Measurements from ENCODE around the gene ACTL7A. TPM values are rescaled to one million over a fixed set of nuclear protein-coding genes. Genes with fewer than 3 reads are reported as not detected.

The ACTL7A gene
- total and polyA plus RNA-seq, 4 donors, result 0.10 TPM; not detected in 3

GRCh38 chr9:108860354-108860753, 1.7 kb upstream of the ACTL7A start:
- no peak for TF ChIP-seq HNF4G (IDR thresholded peaks at IDR 0.05)
- no peak for TF ChIP-seq MAX (IDR thresholded peaks at IDR 0.05)
- no peak for TF ChIP-seq ZBTB33 (IDR thresholded peaks at IDR 0.05)
- no peak for TF ChIP-seq JUND (IDR thresholded peaks at IDR 0.05)
- no peak for TF ChIP-seq EGR1 (IDR thresholded peaks at IDR 0.05; ENCODE audit: low read depth in 2 of 2)
- no peak for TF ChIP-seq RXRA (IDR thresholded peaks at IDR 0.05)
- no peak for TF ChIP-seq NR2F2 (IDR thresholded peaks at IDR 0.05)
- no peak for TF ChIP-seq GABPA (IDR thresholded peaks at IDR 0.05 in 1 of 2, conservative IDR thresholded peaks at IDR 0.05 in 1 of 2)
- no peak for TF ChIP-seq SP1 (IDR thresholded peaks at IDR 0.05)
- TF ChIP-seq YY1 (IDR thresholded peaks at IDR 0.05), result no peak
- TF ChIP-seq REST (IDR thresholded peaks at IDR 0.05), result no peak
- no peak for TF ChIP-seq FOXA1 (IDR thresholded peaks at IDR 0.05)
- no peak for TF ChIP-seq FOXA2 (IDR thresholded peaks at IDR 0.05)
- no peak for TF ChIP-seq HNF4A (conservative IDR thresholded peaks at IDR 0.05)
- no peak for TF ChIP-seq RAD21 (IDR thresholded peaks at IDR 0.05)
- TF ChIP-seq, protein P1, sequence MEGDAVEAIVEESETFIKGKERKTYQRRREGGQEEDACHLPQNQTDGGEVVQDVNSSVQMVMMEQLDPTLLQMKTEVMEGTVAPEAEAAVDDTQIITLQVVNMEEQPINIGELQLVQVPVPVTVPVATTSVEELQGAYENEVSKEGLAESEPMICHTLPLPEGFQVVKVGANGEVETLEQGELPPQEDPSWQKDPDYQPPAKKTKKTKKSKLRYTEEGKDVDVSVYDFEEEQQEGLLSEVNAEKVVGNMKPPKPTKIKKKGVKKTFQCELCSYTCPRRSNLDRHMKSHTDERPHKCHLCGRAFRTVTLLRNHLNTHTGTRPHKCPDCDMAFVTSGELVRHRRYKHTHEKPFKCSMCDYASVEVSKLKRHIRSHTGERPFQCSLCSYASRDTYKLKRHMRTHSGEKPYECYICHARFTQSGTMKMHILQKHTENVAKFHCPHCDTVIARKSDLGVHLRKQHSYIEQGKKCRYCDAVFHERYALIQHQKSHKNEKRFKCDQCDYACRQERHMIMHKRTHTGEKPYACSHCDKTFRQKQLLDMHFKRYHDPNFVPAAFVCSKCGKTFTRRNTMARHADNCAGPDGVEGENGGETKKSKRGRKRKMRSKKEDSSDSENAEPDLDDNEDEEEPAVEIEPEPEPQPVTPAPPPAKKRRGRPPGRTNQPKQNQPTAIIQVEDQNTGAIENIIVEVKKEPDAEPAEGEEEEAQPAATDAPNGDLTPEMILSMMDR (IDR thresholded peaks at IDR 0.05; ENCODE audit: low read depth, low read length, missing input control), result no peak
- TF ChIP-seq TAF1 (conservative IDR thresholded peaks at IDR 0.05), result no peak
- Histone ChIP-seq H3K9ac (ENCODE audit: low read depth in 1 of 2, low read length in 2 of 2) (no peak overlapping the region), H3K27ac (ENCODE audit: low read depth in 1 of 2, low read length in 2 of 2) (no peak overlapping the region), H3K4me1 (ENCODE audit: control insufficient read depth in 4 of 4, insufficient read depth in 4 of 4, low read length in 3 of 4) (no peaks in the 10 kb centered on the region), H3K9me3 (ENCODE audit: control insufficient read depth in 4 of 4, low read length in 3 of 4) (no peaks in the 10 kb centered on the region), H3K27me3 (ENCODE audit: control insufficient read depth in 4 of 4, insufficient read depth in 4 of 4, low read length in 3 of 4) (no peaks in the 10 kb centered on the region), H3K36me3 (ENCODE audit: control insufficient read depth in 4 of 4, insufficient read depth in 3 of 4, low read depth in 1 of 4, low read length in 3 of 4) (no peaks in the 10 kb centered on the region), H3K4me3 (ENCODE audit: low read depth in 1 of 3, low read length in 3 of 3) (no peak overlapping the region)
- 92% methylated on average over 4 of the region's 4 CpGs for WGBS
- DNase-seq (ENCODE audit: low spot score), result no peak

GRCh38 chr9:108860764-108861163, 1.3 kb upstream of the ACTL7A start:
- Histone ChIP-seq H3K36me3 (ENCODE audit: control insufficient read depth in 4 of 4, insufficient read depth in 3 of 4, low read depth in 1 of 4, low read length in 3 of 4) (no peaks in the 10 kb centered on the region), H3K4me1 (ENCODE audit: control insufficient read depth in 4 of 4, insufficient read depth in 4 of 4, low read length in 3 of 4) (no peaks in the 10 kb centered on the region), H3K9ac (ENCODE audit: low read depth in 1 of 2, low read length in 2 of 2) (no peak overlapping the region), H3K27ac (ENCODE audit: low read depth in 1 of 2, low read length in 2 of 2) (no peak overlapping the region), H3K27me3 (ENCODE audit: control insufficient read depth in 4 of 4, insufficient read depth in 4 of 4, low read length in 3 of 4) (no peaks in the 10 kb centered on the region), H3K4me3 (ENCODE audit: low read depth in 1 of 3, low read length in 3 of 3) (no peak overlapping the region), H3K9me3 (ENCODE audit: control insufficient read depth in 4 of 4, low read length in 3 of 4) (no peaks in the 10 kb centered on the region)
- 97% methylated on average over 2 of the region's 2 CpGs for WGBS
- TF ChIP-seq TAF1 (conservative IDR thresholded peaks at IDR 0.05), result no peak
- no peak for DNase-seq (ENCODE audit: low spot score)
